Adrenal gland (tissue), 12 donors: ENCODE measurements around the gene RPL37. TPM values are rescaled to one million over a fixed set of nuclear protein-coding genes. Genes with fewer than 3 reads are reported as not detected.

Experiments
- DNase-seq, 7 donors: peaks; one replicate each; pipeline ENCODE4 v3.0.0-alpha.2; 2019 to 2020
- H3K27ac ChIP-seq, 5 donors: fragments of 200-600 bp; sonication (generic) in 4 of 5; 1 replicate in 3 of 5; 2 replicates in 2 of 5; pipeline versions ENCODE4 v1.5.1 to v1.8.0; 2016 to 2020; ENCODE audit warnings: mild to moderate bottlenecking in 1 of 5
- H3K27me3 ChIP-seq: fragments of 200-600 bp; 2 replicates; pipeline ENCODE4 v1.8.0; 2021
- H3K36me3 ChIP-seq, 2 donors: fragments of 200-600 bp; replicated peaks in 1 of 2; 1 replicate in 1 of 2; 2 replicates in 1 of 2; pipeline versions ENCODE4 v1.5.1 to v1.8.0; 2018 to 2022
- H3K4me1 ChIP-seq, 2 donors: fragments of 200-600 bp; replicated peaks in 1 of 2; 1 replicate in 1 of 2; 2 replicates in 1 of 2; pipeline versions ENCODE4 v1.5.1 to v1.8.0; 2018 to 2021
- H3K4me3 ChIP-seq, 4 donors: fragments of 200-600 bp; sonication (generic) in 3 of 4; one replicate each; pipeline ENCODE4 v1.5.1; 2016 to 2018
- H3K9me3 ChIP-seq, 3 donors: fragments of 200-600 bp; sonication (generic) in 1 of 3; replicated peaks in 1 of 3; 1 replicate in 2 of 3; 2 replicates in 1 of 3; pipeline versions ENCODE4 v1.5.1 to v1.8.0; 2016 to 2021
- CTCF ChIP-seq, 6 experiments: fragments of 450-650 bp in 4 of 6; fragments of 200-600 bp in 2 of 6; sonication (generic) in 1 of 6; IDR thresholded peaks; 1 replicate in 5 of 6; 2 replicates in 1 of 6; pipeline versions ENCODE4 v1.5.1 to v1.8.0; 2016 to 2021; ENCODE audit warnings: antibody characterized with exemption in 6 of 6, mild to moderate bottlenecking in 2 of 6, moderate library complexity in 1 of 6
- POLR2A ChIP-seq, 2 donors: fragments of 450-650 bp; IDR thresholded peaks; one replicate each; pipeline ENCODE4 v1.6.1; 2017; ENCODE audit warnings: antibody characterized with exemption in 2 of 2, mild to moderate bottlenecking in 2 of 2, moderate library complexity in 1 of 2
- WGBS, 4 donors: extraction: QIAGEN DNeasy Blood & Tissue Kit in 2 of 4; methylation state at CpG; one replicate each; pipeline versions ENCODE4 v1.1.5 to v1.1.7; 2013 to 2017; 5-methylcytosine and 5-hydroxymethylcytosine counted together
- intact Hi-C, 2 donors: fragments of 100-400 bp; cut with DNase I; formaldehyde crosslinking; loops; one replicate each; pipeline versions ENCODE4 v1.14.1 to v1.15.0; 2022 to 2023
- polyA plus RNA-seq, 3 donors: library from polyadenylated mRNA; stranded (reverse); fragments of 200-250 nt in 2 of 3; fragments of 350-450 nt in 1 of 3; fragmentation: Illumina TruSeq in 1 of 3; extraction: RNeasy Lipid Tissue Mini Kit (QIAGEN cat#74804) in 1 of 3; gene quantifications; one replicate each; pipeline ENCODE4 v1.2.3, GENCODE V29; 2013 to 2014
- total RNA-seq, 9 donors: library from RNA; depleted of rRNA in 4 of 9; stranded (reverse); fragments of >200 nt in 4 of 9; fragments of 120-200 nt in 1 of 9; fragmentation: NEBNext Ultra II Directional in 1 of 9; extraction: Animal tissue kit (Norgen Biotek cat#: 25700) in 1 of 9; gene quantifications; one replicate each; pipeline versions ENCODE4 v1.1.0 to v1.2.4, GENCODE V29; 2013 to 2023
- donor health status: healthy with polysubstance abuse.
- donor health status: Bipolar disorder and iron deficiency.
- donor health status: DM: yes; HTN: yes; CAD: no.
- donor health status: DM: no; HTN: no; CAD: no.
- donor health status: DM: no; HTN: no; CAD: no.
- donor health status: DM: yes; HTN: yes; CAD: no.

The RPL37 gene
- total and polyA plus RNA-seq, 12 donors = 171 to 3,068 (median 978) TPM

GRCh38 chr5:40842351-40842750 lies 7.3 kb upstream of the RPL37 start:
- intact Hi-C loops = no loop called here
- Histone ChIP-seq H3K36me3 (no peaks in the 10 kb centered on the region), H3K9me3 (no peaks in the 10 kb centered on the region), H3K4me1 (peaks cover 4 to 11% of the 10 kb centered on the region in 2 donors), H3K27me3 (no peaks in the 10 kb centered on the region), H3K27ac (peak overlapping the region in 2 of 5 donors; percentile 74 to 83), H3K4me3 (peak overlapping the region in 2 of 4 donors; percentile 24 to 73)
- TF ChIP-seq CTCF (IDR thresholded peaks at IDR 0.05) (no peak), POLR2A (IDR thresholded peaks at IDR 0.05) (peak in 1 of 2 donors; percentile 19)
- WGBS, 4 donors = 19 to 29% (median 26%) methylated on average over 2 of the region's 2 CpGs
- DNase-seq = no peak

- peak in 1 of 2 donors; percentile 45 for TF ChIP-seq POLR2A (IDR thresholded peaks at IDR 0.05)
- peak in 2 of 6 experiments; percentile 6 to 17 for TF ChIP-seq CTCF (IDR thresholded peaks at IDR 0.05)
- peak in 4 of 7 donors; percentile 21 to 35 (median 30) for DNase-seq
- 8 to 19% (median 11%) methylated on average over 9 of the region's 9 CpGs for WGBS, 4 donors
- H3K27ac ChIP-seq = peak within 1 kb of the TSS; percentile 26 to 86 (median 83)
- H3K4me3 ChIP-seq = peak within 1 kb of the TSS in 3 of 4 donors; percentile 10 to 73 (median 24)
- intact Hi-C loops = no loop called here
- no peaks in the 10 kb centered on the region for H3K9me3 ChIP-seq
- H3K36me3 ChIP-seq = no peaks in the 10 kb centered on the region
- H3K27me3 ChIP-seq = no peaks in the 10 kb centered on the region
- H3K4me1 ChIP-seq = peaks cover 6 to 16% of the 10 kb centered on the region in 2 donors
Observed at GRCh38 chr5:40841068-40841805, 6.2 kb upstream of the RPL37 start, which contains the start of gene CARD6. Gene CARD6, plus strand, starts transcription at chr5:40841367. Its CDS starts 16 bp downstream, at chr5:40841383.

- no peak for DNase-seq
- Histone ChIP-seq H3K9me3 (no peaks in the 10 kb centered on the region), H3K27me3 (no peaks in the 10 kb centered on the region), H3K27ac (no peak overlapping the region), H3K4me3 (no peak overlapping the region), H3K36me3 (peaks cover 0 to 8% of the 10 kb centered on the region in 2 donors), H3K4me1 (peaks cover 20 to 33% of the 10 kb centered on the region in 2 donors)
- 87 to 90% (median 89%) methylated on average over 6 of the region's 6 CpGs for WGBS, 4 donors
- intact Hi-C loops = no loop called here
- TF ChIP-seq CTCF (IDR thresholded peaks at IDR 0.05) (no peak), POLR2A (IDR thresholded peaks at IDR 0.05) (no peak)
Observed at GRCh38 chr5:40838086-40838485, 3.1 kb upstream of the RPL37 start.

GRCh38 chr5:40834391-40834848 lies 602 bp downstream of the RPL37 start:
- Histone ChIP-seq H3K4me1 (peaks cover 22 to 35% of the 10 kb centered on the region in 2 donors), H3K36me3 (peaks cover 0 to 44% of the 10 kb centered on the region in 2 donors), H3K27ac (peak overlapping the region; percentile 73 to 98 (median 96)), H3K9me3 (no peaks in the 10 kb centered on the region), H3K27me3 (no peaks in the 10 kb centered on the region), H3K4me3 (peak overlapping the region; percentile 7 to 98 (median 70))
- peak; percentile 21 to 60 (median 35) for DNase-seq
- intact Hi-C loops = no loop called here
- TF ChIP-seq POLR2A (IDR thresholded peaks at IDR 0.05) (no peak), CTCF (IDR thresholded peaks at IDR 0.05) (no peak)
- WGBS, 4 donors = 0 to 1% (median 1%) methylated on average over 21 of the region's 21 CpGs
